ENCODE data around the gene ZNF207. TPM values are rescaled to one million over a fixed set of nuclear protein-coding genes. Genes with fewer than 3 reads are reported as not detected.

Gene ZNF207
- total and polyA plus RNA-seq, 2 donors from 2014 or later = 54.3 to 150 TPM

DNA sequence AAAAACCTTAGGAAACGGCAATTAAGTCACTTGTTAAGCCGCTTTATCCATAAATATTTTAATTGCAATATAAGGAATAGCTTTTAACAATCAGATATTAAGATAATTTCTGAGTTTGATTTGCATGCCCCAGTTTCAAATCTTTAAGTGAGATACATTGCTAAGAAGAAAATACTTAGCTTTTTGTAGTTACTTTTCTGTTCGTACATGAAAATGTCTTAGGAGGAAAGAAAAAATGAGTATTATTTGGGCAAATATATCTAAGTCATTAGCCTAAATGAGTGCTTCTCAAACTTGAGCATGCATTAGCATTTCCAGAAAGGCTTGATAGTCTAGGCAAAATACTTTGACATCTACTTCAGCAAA, 6.4 kb downstream of the ZNF207 start:
- TF ChIP-seq, protein P1, sequence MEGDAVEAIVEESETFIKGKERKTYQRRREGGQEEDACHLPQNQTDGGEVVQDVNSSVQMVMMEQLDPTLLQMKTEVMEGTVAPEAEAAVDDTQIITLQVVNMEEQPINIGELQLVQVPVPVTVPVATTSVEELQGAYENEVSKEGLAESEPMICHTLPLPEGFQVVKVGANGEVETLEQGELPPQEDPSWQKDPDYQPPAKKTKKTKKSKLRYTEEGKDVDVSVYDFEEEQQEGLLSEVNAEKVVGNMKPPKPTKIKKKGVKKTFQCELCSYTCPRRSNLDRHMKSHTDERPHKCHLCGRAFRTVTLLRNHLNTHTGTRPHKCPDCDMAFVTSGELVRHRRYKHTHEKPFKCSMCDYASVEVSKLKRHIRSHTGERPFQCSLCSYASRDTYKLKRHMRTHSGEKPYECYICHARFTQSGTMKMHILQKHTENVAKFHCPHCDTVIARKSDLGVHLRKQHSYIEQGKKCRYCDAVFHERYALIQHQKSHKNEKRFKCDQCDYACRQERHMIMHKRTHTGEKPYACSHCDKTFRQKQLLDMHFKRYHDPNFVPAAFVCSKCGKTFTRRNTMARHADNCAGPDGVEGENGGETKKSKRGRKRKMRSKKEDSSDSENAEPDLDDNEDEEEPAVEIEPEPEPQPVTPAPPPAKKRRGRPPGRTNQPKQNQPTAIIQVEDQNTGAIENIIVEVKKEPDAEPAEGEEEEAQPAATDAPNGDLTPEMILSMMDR (IDR thresholded peaks at IDR 0.05; ENCODE audit: borderline replicate concordance, extremely low read depth, insufficient read depth) = no peak
- Histone ChIP-seq H3K4me3 (ENCODE audit: low read length in 3 of 3) (peak overlapping the region in 1 of 3 donors; percentile 27), H3K27me3 (ENCODE audit: control insufficient read depth, insufficient read depth, low read length) (no peaks in the 10 kb centered on the region), H3K36me3 (ENCODE audit: control insufficient read depth in 2 of 3, insufficient read depth in 3 of 3, low read length in 3 of 3) (peaks cover 13 to 53% (median 13%) of the 10 kb centered on the region in 3 donors), H3K4me1 (ENCODE audit: control insufficient read depth in 2 of 3, insufficient read depth in 2 of 3, low read depth in 1 of 3, low read length in 3 of 3) (peaks cover 0 to 13% (median 12%) of the 10 kb centered on the region in 3 donors), H3K9ac (ENCODE audit: low read length in 3 of 3) (no peak overlapping the region), H3K9me3 (ENCODE audit: control insufficient read depth in 2 of 3, insufficient read depth in 1 of 3, low read length in 3 of 3) (no peaks in the 10 kb centered on the region), H3K27ac (ENCODE audit: low read depth in 2 of 2, low read length in 2 of 2) (no peak overlapping the region)
- DNase-seq (no peak), FAIRE-seq (no peak)
- intact Hi-C loops (cut with DNase I) = no loop called here

DNA sequence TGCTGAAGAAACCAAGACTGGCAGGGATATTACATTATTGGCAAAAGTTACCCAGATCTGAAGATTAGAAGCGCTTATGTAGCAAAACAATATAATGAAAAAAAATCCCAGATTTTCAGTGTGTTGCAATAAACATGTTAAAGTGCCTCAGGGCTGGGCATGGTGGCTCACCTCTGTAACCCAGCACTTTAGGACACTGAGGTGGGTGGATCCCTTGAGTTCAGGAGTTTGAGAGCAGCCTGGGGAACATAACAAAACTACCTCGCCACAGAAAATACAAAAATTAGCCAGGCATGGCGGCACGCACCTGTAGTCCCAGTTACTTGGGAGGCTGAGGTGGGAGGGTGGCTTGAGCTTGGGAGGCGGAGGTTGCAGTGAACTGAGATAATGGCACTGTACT, 6.8 kb downstream of the ZNF207 start:
- peaks cover 16 to 55% (median 16%) of the 10 kb centered on the region in 3 donors for H3K36me3 ChIP-seq (ENCODE audit: control insufficient read depth in 2 of 3, insufficient read depth in 3 of 3, low read length in 3 of 3)
- H3K4me1 ChIP-seq (ENCODE audit: control insufficient read depth in 2 of 3, insufficient read depth in 2 of 3, low read depth in 1 of 3, low read length in 3 of 3) = peaks cover 0 to 13% (median 12%) of the 10 kb centered on the region in 3 donors
- H3K4me3 ChIP-seq (ENCODE audit: low read length in 3 of 3) = no peak overlapping the region
- TF ChIP-seq, protein P1 (IDR thresholded peaks at IDR 0.05; ENCODE audit: borderline replicate concordance, extremely low read depth, insufficient read depth) = no peak
- intact Hi-C loops (cut with DNase I) = no loop called here
- no peaks in the 10 kb centered on the region for H3K27me3 ChIP-seq (ENCODE audit: control insufficient read depth, insufficient read depth, low read length)
- no peaks in the 10 kb centered on the region for H3K9me3 ChIP-seq (ENCODE audit: control insufficient read depth in 2 of 3, insufficient read depth in 1 of 3, low read length in 3 of 3)
- no peak for FAIRE-seq
- H3K9ac ChIP-seq (ENCODE audit: low read length in 3 of 3) = no peak overlapping the region
- H3K27ac ChIP-seq (ENCODE audit: low read depth in 2 of 2, low read length in 2 of 2) = no peak overlapping the region
- DNase-seq = no peak

DNA sequence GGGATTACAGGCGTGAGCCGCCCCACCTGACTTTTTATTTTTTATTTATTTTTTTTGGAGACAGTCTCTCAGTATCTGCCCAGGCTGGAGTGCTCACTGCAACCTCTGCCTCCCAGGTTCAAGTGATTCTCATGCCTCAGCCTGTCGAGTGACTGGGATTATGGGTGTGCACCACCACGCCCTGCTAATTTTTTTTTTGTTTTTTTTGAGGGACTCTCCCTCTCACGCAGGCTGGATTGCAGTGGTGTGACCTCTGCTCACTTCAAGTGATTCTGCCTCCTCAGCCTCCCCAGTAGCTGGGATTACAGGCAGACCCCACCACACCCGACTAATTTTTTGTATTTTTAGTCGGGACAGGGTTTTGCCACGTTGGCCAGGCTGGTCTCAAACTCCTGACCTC, 7.7 kb downstream of the ZNF207 start:
- FAIRE-seq = no peak
- H3K36me3 ChIP-seq (ENCODE audit: control insufficient read depth in 2 of 3, insufficient read depth in 3 of 3, low read length in 3 of 3) = peaks cover 16 to 58% (median 20%) of the 10 kb centered on the region in 3 donors
- intact Hi-C loops (cut with DNase I) = no loop called here
- no peak overlapping the region for H3K9ac ChIP-seq (ENCODE audit: low read length in 3 of 3)
- no peak for DNase-seq
- no peak overlapping the region for H3K4me3 ChIP-seq (ENCODE audit: low read length in 3 of 3)
- H3K27ac ChIP-seq (ENCODE audit: low read depth in 2 of 2, low read length in 2 of 2) = no peak overlapping the region
- TF ChIP-seq, protein P1 (IDR thresholded peaks at IDR 0.05; ENCODE audit: borderline replicate concordance, extremely low read depth, insufficient read depth) = no peak
- H3K4me1 ChIP-seq (ENCODE audit: control insufficient read depth in 2 of 3, insufficient read depth in 2 of 3, low read depth in 1 of 3, low read length in 3 of 3) = peaks cover 0 to 12% (median 11%) of the 10 kb centered on the region in 3 donors
- no peaks in the 10 kb centered on the region for H3K27me3 ChIP-seq (ENCODE audit: control insufficient read depth, insufficient read depth, low read length)
- H3K9me3 ChIP-seq (ENCODE audit: control insufficient read depth in 2 of 3, insufficient read depth in 1 of 3, low read length in 3 of 3) = no peaks in the 10 kb centered on the region

DNA sequence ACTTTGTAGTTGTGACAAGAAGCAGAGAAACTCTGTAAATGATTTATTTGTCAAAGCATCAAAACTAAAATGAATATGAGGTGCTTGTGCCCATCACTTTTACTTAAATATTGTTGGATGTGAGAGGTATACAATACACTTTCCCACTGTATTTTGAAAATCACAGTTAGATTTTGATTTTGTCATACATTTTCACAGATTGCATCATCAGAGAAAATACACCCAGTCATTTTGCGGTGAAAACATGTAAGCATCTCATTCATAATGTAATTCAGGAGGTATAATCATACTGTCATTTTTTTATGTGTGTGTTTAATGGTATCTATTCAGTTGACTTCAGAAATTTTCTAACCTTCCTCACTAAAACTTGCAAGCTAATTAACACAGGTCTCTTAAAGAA, 11.3 kb downstream of the ZNF207 start:
- no peak for DNase-seq
- no peak for FAIRE-seq
- TF ChIP-seq, protein P1 (IDR thresholded peaks at IDR 0.05; ENCODE audit: borderline replicate concordance, extremely low read depth, insufficient read depth) = no peak

More for the DNA sequence above, 11.3 kb downstream of the ZNF207 start:
- Histone ChIP-seq H3K27me3 (ENCODE audit: control insufficient read depth, insufficient read depth, low read length) (no peaks in the 10 kb centered on the region), H3K27ac (ENCODE audit: low read depth in 2 of 2, low read length in 2 of 2) (no peak overlapping the region), H3K4me1 (ENCODE audit: control insufficient read depth in 2 of 3, insufficient read depth in 2 of 3, low read depth in 1 of 3, low read length in 3 of 3) (no peaks in the 10 kb centered on the region), H3K36me3 (ENCODE audit: control insufficient read depth in 2 of 3, insufficient read depth in 3 of 3, low read length in 3 of 3) (peaks cover 16 to 66% (median 39%) of the 10 kb centered on the region in 3 donors), H3K9ac (ENCODE audit: low read length in 3 of 3) (no peak overlapping the region), H3K4me3 (ENCODE audit: low read length in 3 of 3) (no peak overlapping the region), H3K9me3 (ENCODE audit: control insufficient read depth in 2 of 3, insufficient read depth in 1 of 3, low read length in 3 of 3) (no peaks in the 10 kb centered on the region)
- intact Hi-C loops (cut with DNase I) = no loop called here
